Adrenal gland (tissue), 12 donors: Measurements from ENCODE around the gene ERCC2. TPM values are rescaled to one million over a fixed set of nuclear protein-coding genes. Genes with fewer than 3 reads are reported as not detected.
"Not testable (repeated sequence)": the region's sequence is repeated elsewhere in the genome, so short reads cannot be mapped to it uniquely, and the experiment has no call there.

Source experiments
- DNase-seq, 7 donors: peaks; one replicate each; pipeline ENCODE4 v3.0.0-alpha.2; 2019 to 2020
- H3K27ac ChIP-seq, 5 donors: fragments of 200-600 bp; sonication (generic) in 4 of 5; 1 replicate in 3 of 5; 2 replicates in 2 of 5; pipeline versions ENCODE4 v1.5.1 to v1.8.0; 2016 to 2020; ENCODE audit warnings: mild to moderate bottlenecking in 1 of 5
- H3K27me3 ChIP-seq: fragments of 200-600 bp; 2 replicates; pipeline ENCODE4 v1.8.0; 2021
- H3K36me3 ChIP-seq, 2 donors: fragments of 200-600 bp; replicated peaks in 1 of 2; 1 replicate in 1 of 2; 2 replicates in 1 of 2; pipeline versions ENCODE4 v1.5.1 to v1.8.0; 2018 to 2022
- H3K4me1 ChIP-seq, 2 donors: fragments of 200-600 bp; replicated peaks in 1 of 2; 1 replicate in 1 of 2; 2 replicates in 1 of 2; pipeline versions ENCODE4 v1.5.1 to v1.8.0; 2018 to 2021
- H3K4me3 ChIP-seq, 4 donors: fragments of 200-600 bp; sonication (generic) in 3 of 4; one replicate each; pipeline ENCODE4 v1.5.1; 2016 to 2018
- H3K9me3 ChIP-seq, 3 donors: fragments of 200-600 bp; sonication (generic) in 1 of 3; replicated peaks in 1 of 3; 1 replicate in 2 of 3; 2 replicates in 1 of 3; pipeline versions ENCODE4 v1.5.1 to v1.8.0; 2016 to 2021
- CTCF ChIP-seq, 6 experiments: fragments of 450-650 bp in 4 of 6; fragments of 200-600 bp in 2 of 6; sonication (generic) in 1 of 6; IDR thresholded peaks; 1 replicate in 5 of 6; 2 replicates in 1 of 6; pipeline versions ENCODE4 v1.5.1 to v1.8.0; 2016 to 2021; ENCODE audit warnings: antibody characterized with exemption in 6 of 6, mild to moderate bottlenecking in 2 of 6, moderate library complexity in 1 of 6
- POLR2A ChIP-seq, 2 donors: fragments of 450-650 bp; IDR thresholded peaks; one replicate each; pipeline ENCODE4 v1.6.1; 2017; ENCODE audit warnings: antibody characterized with exemption in 2 of 2, mild to moderate bottlenecking in 2 of 2, moderate library complexity in 1 of 2
- WGBS, 4 donors: extraction: QIAGEN DNeasy Blood & Tissue Kit in 2 of 4; methylation state at CpG; one replicate each; pipeline versions ENCODE4 v1.1.5 to v1.1.7; 2013 to 2017; 5-methylcytosine and 5-hydroxymethylcytosine counted together
- intact Hi-C, 2 donors: fragments of 100-400 bp; cut with DNase I; formaldehyde crosslinking; loops; one replicate each; pipeline versions ENCODE4 v1.14.1 to v1.15.0; 2022 to 2023
- polyA plus RNA-seq, 3 donors: library from polyadenylated mRNA; stranded (reverse); fragments of 200-250 nt in 2 of 3; fragments of 350-450 nt in 1 of 3; fragmentation: Illumina TruSeq in 1 of 3; extraction: RNeasy Lipid Tissue Mini Kit (QIAGEN cat#74804) in 1 of 3; gene quantifications; one replicate each; pipeline ENCODE4 v1.2.3, GENCODE V29; 2013 to 2014
- total RNA-seq, 9 donors: library from RNA; depleted of rRNA in 4 of 9; stranded (reverse); fragments of >200 nt in 4 of 9; fragments of 120-200 nt in 1 of 9; fragmentation: NEBNext Ultra II Directional in 1 of 9; extraction: Animal tissue kit (Norgen Biotek cat#: 25700) in 1 of 9; gene quantifications; one replicate each; pipeline versions ENCODE4 v1.1.0 to v1.2.4, GENCODE V29; 2013 to 2023
- donor health status: healthy with polysubstance abuse.
- donor health status: Bipolar disorder and iron deficiency.
- donor health status: DM: yes; HTN: yes; CAD: no.
- donor health status: DM: no; HTN: no; CAD: no.
- donor health status: DM: no; HTN: no; CAD: no.
- donor health status: DM: yes; HTN: yes; CAD: no.

ERCC2 gene
- total and polyA plus RNA-seq, 12 donors = 10.1 to 53.3 (median 26.9) TPM

DNA sequence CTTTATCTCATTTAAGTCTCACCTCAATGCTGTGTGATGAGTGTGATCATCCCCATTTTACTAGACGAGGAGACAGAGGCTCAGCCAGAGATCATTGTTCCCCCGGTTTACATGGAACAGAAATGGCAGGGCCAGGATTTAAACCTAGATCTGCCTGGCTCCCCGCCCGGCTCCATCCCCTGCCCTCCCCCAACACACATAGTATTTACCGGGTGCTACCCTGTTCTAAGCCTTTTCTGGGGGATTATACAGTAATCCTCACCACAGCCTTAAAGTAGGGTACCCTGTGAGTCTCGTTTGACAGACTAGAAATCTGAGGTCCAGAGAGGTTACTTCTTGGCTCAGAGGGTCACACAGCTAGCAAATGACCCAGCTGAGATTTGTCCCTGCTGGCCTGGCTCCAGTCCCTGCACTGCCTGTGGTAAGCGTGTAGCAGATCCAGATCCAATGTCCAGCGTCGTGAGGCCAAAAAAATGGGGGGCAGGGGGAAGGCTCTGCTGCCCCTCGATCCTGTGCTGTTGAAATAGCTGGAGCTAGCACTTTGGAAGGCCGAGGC, 33.6 kb downstream of the ERCC2 start:
- intact Hi-C loops = loop anchor here in 1 of 2 donors (10.0 kb wide), 2 partner anchors 82 to 132 kb away; partner anchors contain the start of gene MARK4
- H3K9me3 ChIP-seq = no peaks in the 10 kb centered on the region
- peaks cover 0 to 9% of the 10 kb centered on the region in 2 donors for H3K4me1 ChIP-seq
- TF ChIP-seq CTCF (IDR thresholded peaks at IDR 0.05) (no peak), POLR2A (IDR thresholded peaks at IDR 0.05) (no peak)
- no peak overlapping the region for H3K4me3 ChIP-seq
- no peak overlapping the region for H3K27ac ChIP-seq
- no peak for DNase-seq
- H3K36me3 ChIP-seq = no peaks in the 10 kb centered on the region
- WGBS, 4 donors = 61 to 75% (median 71%) methylated on average over 11 of the region's 11 CpGs
- H3K27me3 ChIP-seq = peaks cover 10% of the 10 kb centered on the region

DNA sequence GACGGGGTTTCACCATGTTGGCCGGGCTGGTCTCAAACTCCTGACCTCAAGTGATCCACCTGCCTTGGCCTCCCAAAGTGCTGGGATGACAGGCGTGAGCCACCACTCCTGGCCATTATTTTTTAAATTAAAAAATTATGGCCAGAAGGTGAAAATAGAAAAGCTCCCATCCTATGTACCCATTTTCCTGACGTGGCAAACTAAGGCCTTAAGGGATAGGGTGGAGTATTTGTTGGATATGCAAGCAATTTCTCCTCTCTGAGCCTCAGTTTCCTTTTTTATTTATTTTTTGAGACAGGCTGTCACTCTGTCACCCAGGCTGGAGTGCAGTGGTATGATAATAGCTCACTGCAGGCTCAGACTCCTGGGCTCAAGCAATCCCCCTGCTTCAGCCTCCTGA, 35.5 kb downstream of the ERCC2 start:
- H3K9me3 ChIP-seq, H3K4me1 ChIP-seq, DNase-seq, H3K27me3 ChIP-seq, H3K27ac ChIP-seq, H3K36me3 ChIP-seq, H3K4me3 ChIP-seq: not testable (repeated sequence)
- intact Hi-C loops = loop anchor here in 1 of 2 donors (10.0 kb wide), 2 partner anchors 80 to 130 kb away; partner anchors contain the start of gene MARK4
- 77 to 88% (median 80%) methylated on average over 4 of the region's 4 CpGs for WGBS, 4 donors

DNA sequence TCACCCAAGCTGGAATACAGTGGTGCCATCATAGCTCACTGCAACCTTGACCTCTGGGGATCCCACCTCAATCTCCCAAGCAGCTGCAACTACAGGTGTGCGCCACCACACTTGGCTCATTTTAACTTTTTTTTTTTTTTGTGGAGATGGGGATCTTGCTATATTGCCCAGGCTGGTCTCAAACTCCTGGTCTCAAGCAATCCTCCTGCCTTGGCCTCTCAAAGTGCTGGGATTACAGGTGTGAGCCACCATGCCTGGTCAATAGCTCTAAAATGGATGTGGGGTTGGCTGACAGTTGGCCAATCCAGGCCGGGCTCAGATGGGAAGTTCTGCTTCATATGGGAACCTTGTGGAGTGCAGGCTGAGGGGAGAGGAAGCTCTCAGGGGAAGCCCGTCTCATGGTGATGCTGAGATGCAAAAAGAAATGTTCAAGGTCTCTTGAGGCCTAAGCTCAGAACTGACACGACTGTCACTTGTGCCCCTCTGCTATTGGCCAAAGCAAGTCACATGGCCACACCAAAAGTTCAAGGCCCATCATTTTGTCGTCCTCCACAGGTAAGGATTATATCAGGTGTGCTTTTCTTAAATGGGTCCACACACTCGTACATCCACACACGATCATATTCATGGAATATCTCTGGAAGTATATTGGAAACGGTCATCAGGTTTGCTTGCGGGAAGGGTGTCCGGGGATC, 36.6 kb downstream of the ERCC2 start:
- DNase-seq = no peak
- no peak overlapping the region for H3K27ac ChIP-seq
- intact Hi-C loops = loop anchor here in 1 of 2 donors (10.0 kb wide), 2 partner anchors 79 to 129 kb away; partner anchors contain the start of gene MARK4
- no peaks in the 10 kb centered on the region for H3K9me3 ChIP-seq
- H3K4me1 ChIP-seq = peaks cover 0 to 4% of the 10 kb centered on the region in 2 donors
- TF ChIP-seq CTCF (IDR thresholded peaks at IDR 0.05) (no peak), POLR2A (IDR thresholded peaks at IDR 0.05) (no peak)
- 62 to 75% (median 67%) methylated on average over 10 of the region's 10 CpGs for WGBS, 4 donors
- H3K4me3 ChIP-seq = no peak overlapping the region
- H3K36me3 ChIP-seq = no peaks in the 10 kb centered on the region
- no peaks in the 10 kb centered on the region for H3K27me3 ChIP-seq

- no peak for TF ChIP-seq POLR2A (IDR thresholded peaks at IDR 0.05)
- TF ChIP-seq CTCF (IDR thresholded peaks at IDR 0.05) = no peak
- no peak overlapping the region for H3K27ac ChIP-seq
- 87 to 89% (median 87%) methylated on average over 7 of the region's 7 CpGs; no CpG with 5 or more reads in 1 of the 4 donors for WGBS, 4 donors
- H3K9me3 ChIP-seq = no peaks in the 10 kb centered on the region
- no peak for DNase-seq
- H3K4me1 ChIP-seq = no peaks in the 10 kb centered on the region
- no peaks in the 10 kb centered on the region for H3K36me3 ChIP-seq
- intact Hi-C loops = loop anchor here in 1 of 2 donors (10.0 kb wide), 2 partner anchors 77 to 127 kb away; partner anchors contain the start of gene MARK4
- no peak overlapping the region for H3K4me3 ChIP-seq
- no peaks in the 10 kb centered on the region for H3K27me3 ChIP-seq
Observed at GRCh38 chr19:45331411-45331810, 39.0 kb downstream of the ERCC2 start.
